Measurements from ENCODE around the gene ISL2.

GRCh38 chr15:76349301-76350070, 12.9 kb downstream of the ISL2 start:
- TF ChIP-seq CTCF (optimal IDR thresholded peaks at IDR 0.05 in 1 of 3, IDR thresholded peaks at IDR 0.05 in 1 of 3, conservative IDR thresholded peaks at IDR 0.05 in 1 of 3; ENCODE audit: extremely low read depth in 1 of 3, insufficient read depth in 2 of 3, low read length in 3 of 3) (no peak), EZH2 (IDR thresholded peaks at IDR 0.05; ENCODE audit: low read length) (no peak)

Data from keratinocyte (primary cell).